ENCODE data around the gene SLC25A43.
A peak's percentile ranks its signal among the peaks of the same experiment; 100 is the strongest.

Gene SLC25A43

GRCh38 chrX:119389871-119390501 is 9.2 kb upstream of the SLC25A43 start:
- DNase-seq (ENCODE audit: insufficient read length, low spot score): no peak
- no peak for TF ChIP-seq POLR2A (IDR thresholded peaks at IDR 0.05; ENCODE audit: low read depth, low read length)
- FAIRE-seq: no peak

GRCh38 chrX:119391279-119391678 is 7.9 kb upstream of the SLC25A43 start:
- no peak for TF ChIP-seq POLR2A (IDR thresholded peaks at IDR 0.05; ENCODE audit: low read depth, low read length)
- DNase-seq (ENCODE audit: insufficient read length, low spot score) (peak; percentile 27), FAIRE-seq (no peak)

GRCh38 chrX:119393144-119393543 is 6.0 kb upstream of the SLC25A43 start:
- FAIRE-seq: no peak
- DNase-seq (ENCODE audit: insufficient read length, low spot score): no peak
- no peak for TF ChIP-seq POLR2A (IDR thresholded peaks at IDR 0.05; ENCODE audit: low read depth, low read length)

- no peak for TF ChIP-seq POLR2A (IDR thresholded peaks at IDR 0.05; ENCODE audit: low read depth, low read length)
- DNase-seq (ENCODE audit: insufficient read length, low spot score) (no peak), FAIRE-seq (no peak)
These were observed 556 bp upstream of the SLC25A43 start for GRCh38 chrX:119398587-119398973.

- FAIRE-seq: no peak
These were observed 601 bp downstream of the SLC25A43 start for GRCh38 chrX:119399772-119400101.

GRCh38 chrX:119401569-119401968 is 2.4 kb downstream of the SLC25A43 start:
- TF ChIP-seq POLR2A (IDR thresholded peaks at IDR 0.05; ENCODE audit: low read depth, low read length): no peak
- FAIRE-seq: no peak
- DNase-seq (ENCODE audit: insufficient read length, low spot score): no peak

More at GRCh38 chrX:119399772-119400101, 601 bp downstream of the SLC25A43 start:
- TF ChIP-seq POLR2A (IDR thresholded peaks at IDR 0.05; ENCODE audit: low read depth, low read length): no peak
- DNase-seq (ENCODE audit: insufficient read length, low spot score): peak; percentile 29

- no peak for FAIRE-seq
These were observed 3.5 kb downstream of the SLC25A43 start for GRCh38 chrX:119402588-119402987.

GRCh38 chrX:119406776-119407175 is 7.6 kb downstream of the SLC25A43 start:
- TF ChIP-seq POLR2A (IDR thresholded peaks at IDR 0.05; ENCODE audit: low read depth, low read length): no peak
- no peak for FAIRE-seq
- peak; percentile 38 for DNase-seq (ENCODE audit: insufficient read length, low spot score)

More at GRCh38 chrX:119402588-119402987, 3.5 kb downstream of the SLC25A43 start:
- DNase-seq (ENCODE audit: insufficient read length, low spot score): no peak
- TF ChIP-seq POLR2A (IDR thresholded peaks at IDR 0.05; ENCODE audit: low read depth, low read length): no peak

GRCh38 chrX:119407681-119408080 is 8.5 kb downstream of the SLC25A43 start:
- no peak for TF ChIP-seq POLR2A (IDR thresholded peaks at IDR 0.05; ENCODE audit: low read depth, low read length)
- FAIRE-seq (no peak), DNase-seq (ENCODE audit: insufficient read length, low spot score) (no peak)

- no peak for TF ChIP-seq POLR2A (IDR thresholded peaks at IDR 0.05; ENCODE audit: low read depth, low read length)
These were observed 11.1 kb downstream of the SLC25A43 start for GRCh38 chrX:119410027-119410819.

GRCh38 chrX:119410854-119411253 is 11.7 kb downstream of the SLC25A43 start:
- DNase-seq (ENCODE audit: insufficient read length, low spot score) (no peak), FAIRE-seq (no peak)
- TF ChIP-seq POLR2A (IDR thresholded peaks at IDR 0.05; ENCODE audit: low read depth, low read length): no peak

More at GRCh38 chrX:119410027-119410819, 11.1 kb downstream of the SLC25A43 start:
- DNase-seq (ENCODE audit: insufficient read length, low spot score) (peak; percentile 51), FAIRE-seq (peak; percentile 79)

- no peak for TF ChIP-seq POLR2A (IDR thresholded peaks at IDR 0.05; ENCODE audit: low read depth, low read length)
- FAIRE-seq (no peak), DNase-seq (ENCODE audit: insufficient read length, low spot score) (no peak)
These were observed 12.8 kb downstream of the SLC25A43 start for GRCh38 chrX:119411959-119412358.

GRCh38 chrX:119417376-119417775 is 18.2 kb downstream of the SLC25A43 start:
- DNase-seq (ENCODE audit: insufficient read length, low spot score) (no peak), FAIRE-seq (no peak)
- TF ChIP-seq POLR2A (IDR thresholded peaks at IDR 0.05; ENCODE audit: low read depth, low read length): no peak

GRCh38 chrX:119417842-119418241 is 18.7 kb downstream of the SLC25A43 start:
- TF ChIP-seq POLR2A (IDR thresholded peaks at IDR 0.05; ENCODE audit: low read depth, low read length): no peak
- DNase-seq (ENCODE audit: insufficient read length, low spot score): no peak
- no peak for FAIRE-seq

GRCh38 chrX:119419146-119419545 is 20.0 kb downstream of the SLC25A43 start:
- TF ChIP-seq POLR2A (IDR thresholded peaks at IDR 0.05; ENCODE audit: low read depth, low read length): no peak
- FAIRE-seq (no peak), DNase-seq (ENCODE audit: insufficient read length, low spot score) (no peak)
